Activated T-cell treated with anti-CD3 and anti-CD28 coated beads for 24 hours (primary cell): ENCODE measurements around the gene E2F4.

Experiments used
- DNase-seq: peaks from one replicate; pipeline ENCODE4 v3.0.0-alpha.2; 2020; ENCODE audit warnings: low read depth

Gene E2F4

GRCh38 chr16:67235816-67236562, 44.0 kb downstream of the E2F4 start:
- no peak for DNase-seq

GRCh38 chr16:67236563-67237395, 44.8 kb downstream of the E2F4 start:
- DNase-seq, result peak; percentile 69

DNA sequence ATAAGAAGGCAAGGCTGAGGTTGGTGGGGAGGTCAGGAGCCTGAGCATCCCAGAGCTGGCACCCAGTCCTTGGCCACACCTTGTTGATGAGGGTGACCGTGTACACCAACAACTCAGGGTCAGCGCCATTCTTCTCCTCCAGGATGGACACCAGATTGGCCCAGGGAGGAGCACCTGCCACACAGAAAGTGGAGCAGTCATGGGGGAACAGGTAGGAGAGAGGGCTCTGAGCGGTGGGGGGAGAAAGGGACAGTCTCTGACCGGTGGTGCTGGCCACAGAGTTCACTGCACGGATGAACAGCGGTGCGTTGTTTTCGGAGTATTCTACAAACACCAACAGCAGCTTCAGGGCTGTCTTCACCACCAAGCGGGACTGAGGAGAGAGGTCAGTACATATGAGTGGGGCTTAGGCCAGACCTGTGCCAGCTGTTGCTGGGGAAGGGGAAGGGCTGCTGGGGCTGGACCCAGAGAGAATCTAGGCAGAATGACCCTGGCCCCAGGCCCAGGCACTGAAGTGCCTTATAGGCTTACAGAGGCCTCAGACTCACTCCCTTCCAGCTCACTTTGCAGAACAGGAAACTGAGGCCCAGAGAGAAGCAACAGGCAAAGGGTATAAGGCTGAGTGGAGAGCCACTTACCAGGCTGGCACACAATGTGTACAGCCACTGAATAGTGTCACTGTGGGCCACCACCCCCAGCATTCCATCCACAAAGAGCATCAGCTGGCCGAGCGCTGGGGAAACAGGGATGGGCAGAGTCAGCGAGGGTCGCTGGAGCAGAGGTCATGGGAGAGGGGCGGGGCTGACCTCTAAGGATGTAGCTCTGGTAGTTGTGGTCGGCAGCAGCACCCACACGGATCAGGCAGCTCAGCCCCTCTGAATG, 45.7 kb downstream of the E2F4 start:
- no peak for DNase-seq

DNA sequence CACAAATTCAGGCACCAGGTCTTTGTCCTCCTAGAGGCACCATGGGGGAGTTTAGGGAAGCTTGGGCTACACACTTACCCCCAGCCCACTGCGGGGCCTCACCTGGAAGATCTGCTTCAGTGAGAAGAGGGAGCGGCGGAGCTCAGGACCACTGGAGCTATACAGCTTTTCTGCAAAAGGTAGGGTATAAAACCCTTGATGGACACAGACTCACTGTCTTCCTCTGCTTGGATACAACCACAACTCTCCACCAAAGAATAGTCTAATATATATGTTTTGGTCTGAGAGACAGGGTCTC, 46.3 kb downstream of the E2F4 start:
- no peak for DNase-seq

GRCh38 chr16:67238806-67239470, 47.0 kb downstream of the E2F4 start:
- no peak for DNase-seq

- DNase-seq, result no peak
Measured at GRCh38 chr16:67240506-67240905, 48.6 kb downstream of the E2F4 start.

DNA sequence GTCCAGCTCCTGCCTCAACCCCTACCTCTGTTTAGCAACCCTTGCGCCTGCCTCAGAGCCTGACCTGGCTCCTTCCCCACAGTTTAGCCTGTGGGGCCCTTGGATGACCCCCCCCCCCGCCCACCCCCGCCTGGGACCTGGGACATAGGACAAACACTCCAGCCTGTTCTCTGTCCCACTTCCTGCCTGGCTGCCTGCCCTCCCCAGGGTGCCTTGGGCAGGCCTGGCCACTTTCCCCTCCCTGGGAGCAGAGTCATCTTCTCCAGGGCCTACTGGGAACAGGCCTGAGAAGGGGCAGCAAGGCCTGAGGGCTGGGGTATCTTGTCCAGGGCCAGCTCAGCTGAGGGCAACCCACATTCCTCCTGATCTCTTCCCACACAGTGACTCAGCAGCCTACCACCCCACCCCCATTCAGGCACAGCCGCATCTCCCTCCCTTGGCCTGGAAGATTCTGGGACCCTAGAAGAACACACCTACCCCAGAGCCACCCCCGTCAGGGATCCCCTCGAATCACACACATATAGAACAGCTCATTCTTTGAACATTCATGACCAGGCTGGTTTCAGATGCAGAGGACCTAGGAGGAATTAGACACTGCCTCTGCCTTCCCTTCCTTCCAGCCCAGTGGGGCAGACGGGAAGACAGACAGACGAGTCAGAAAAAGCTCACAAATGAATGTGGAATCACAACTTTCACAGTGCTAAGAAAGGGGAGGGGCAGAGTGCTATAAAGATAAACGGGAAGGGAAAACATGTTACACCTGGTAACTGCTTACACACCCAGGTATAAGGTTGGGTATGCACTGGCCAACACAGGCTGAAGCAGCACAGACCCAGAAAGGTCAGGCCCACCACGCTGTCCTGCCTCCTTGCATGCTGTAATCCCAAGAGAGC, 49.3 kb downstream of the E2F4 start:
- no peak for DNase-seq

DNA sequence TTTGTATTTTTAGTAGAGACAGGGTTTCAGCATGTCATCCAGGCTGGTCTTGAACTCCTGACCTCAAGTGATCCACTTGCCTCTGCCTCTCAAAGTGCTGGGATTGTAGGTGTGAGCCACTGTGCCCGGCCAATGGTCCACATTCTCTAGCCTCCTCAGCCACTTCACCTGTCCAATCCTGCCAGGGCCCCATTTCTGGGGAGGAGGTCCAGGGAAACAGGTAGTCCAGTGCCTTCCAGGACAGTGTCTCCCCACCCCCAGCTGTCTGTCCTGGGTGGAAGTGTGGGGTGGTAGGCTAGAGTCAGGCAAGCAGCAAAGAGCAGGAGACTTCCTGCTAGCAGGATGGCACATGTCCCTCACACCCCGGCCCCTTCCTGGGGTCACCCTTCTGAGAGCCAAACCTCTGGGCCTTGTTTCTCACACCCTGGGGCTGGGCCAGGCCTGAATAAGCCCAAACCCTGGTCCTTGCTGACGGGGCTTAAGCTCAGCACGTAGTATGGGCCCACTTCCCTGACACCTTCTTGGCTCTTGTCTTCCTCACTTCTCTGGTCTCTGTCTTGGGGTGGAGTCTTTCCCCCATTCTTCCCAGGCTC, 50.3 kb downstream of the E2F4 start:
- no peak for DNase-seq

DNA sequence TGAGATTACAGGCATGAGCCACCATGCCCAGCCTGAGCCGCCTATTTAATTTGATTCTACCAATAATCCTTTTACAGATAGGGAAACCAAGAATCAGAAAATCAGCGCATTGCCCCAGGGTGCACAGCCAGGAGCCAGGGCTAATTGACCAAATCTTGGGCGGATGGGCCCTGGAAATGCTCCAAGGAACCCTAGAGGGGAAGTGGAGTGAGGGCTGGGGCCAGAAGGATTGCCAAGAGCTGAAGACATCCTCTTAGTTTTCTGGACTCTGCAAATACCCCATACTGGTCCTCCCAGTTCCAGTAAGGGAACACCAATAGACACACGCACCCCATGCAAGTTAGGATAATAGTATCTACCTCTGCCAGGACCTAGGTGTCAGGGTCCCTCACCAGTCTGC, 51.5 kb downstream of the E2F4 start:
- DNase-seq, result no peak

GRCh38 chr16:67244387-67245185, 52.6 kb downstream of the E2F4 start:
- peak; percentile 74 for DNase-seq

DNA sequence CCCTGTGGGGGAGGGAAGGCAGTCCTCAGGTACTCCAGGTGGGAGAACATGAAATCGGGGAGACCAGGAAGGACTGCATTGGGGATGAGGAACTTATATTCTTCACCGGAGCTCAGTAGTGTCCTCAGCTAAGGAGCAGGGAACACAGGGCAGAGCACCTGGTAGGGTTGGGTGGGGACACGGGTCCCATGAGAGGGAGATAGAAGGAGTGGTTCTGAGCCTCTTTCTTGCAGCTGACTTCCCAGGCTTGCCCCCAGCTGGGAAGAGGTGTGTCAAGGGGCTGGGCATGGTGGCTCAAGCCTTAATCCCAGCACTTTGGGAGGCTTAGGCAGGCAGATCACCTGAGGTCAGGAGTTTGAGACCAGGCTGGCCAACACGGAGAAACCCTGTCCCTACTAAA, 53.2 kb downstream of the E2F4 start:
- no peak for DNase-seq

GRCh38 chr16:67245674-67246080, 53.7 kb downstream of the E2F4 start:
- DNase-seq, result no peak

DNA sequence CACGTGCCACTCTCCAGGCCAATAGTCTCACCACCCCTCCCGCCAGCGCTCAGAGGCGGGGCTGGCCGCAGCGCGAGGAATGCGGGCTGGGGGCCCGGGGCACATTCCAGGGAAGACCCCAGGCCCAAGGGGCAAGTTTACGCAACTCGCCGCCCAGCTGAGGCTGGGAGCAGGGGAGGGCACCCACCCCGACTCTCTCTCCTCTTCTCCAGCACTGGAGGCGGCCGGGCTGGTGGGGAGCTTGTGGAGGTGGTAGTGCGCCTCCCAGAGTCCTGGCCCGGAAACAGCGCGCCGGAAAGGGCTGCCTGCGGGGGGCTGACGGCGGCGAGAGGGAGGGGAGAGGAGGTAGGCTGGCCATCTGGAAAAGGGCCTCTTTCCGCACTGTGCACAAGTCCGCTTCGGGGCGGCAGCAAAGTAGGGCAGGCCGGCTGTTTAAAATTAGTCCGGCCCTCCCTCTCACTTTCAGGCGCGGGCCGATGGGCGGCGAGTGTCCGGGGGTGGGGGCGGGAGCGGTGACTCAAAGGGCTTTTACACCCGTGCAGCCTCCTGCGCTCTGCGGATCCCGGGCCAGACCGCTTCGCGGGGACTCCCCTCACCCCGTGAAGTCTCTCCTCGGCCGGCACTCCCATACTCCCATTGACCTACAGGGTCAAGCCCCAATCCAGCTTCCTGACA, 54.3 kb downstream of the E2F4 start:
- no peak for DNase-seq

DNA sequence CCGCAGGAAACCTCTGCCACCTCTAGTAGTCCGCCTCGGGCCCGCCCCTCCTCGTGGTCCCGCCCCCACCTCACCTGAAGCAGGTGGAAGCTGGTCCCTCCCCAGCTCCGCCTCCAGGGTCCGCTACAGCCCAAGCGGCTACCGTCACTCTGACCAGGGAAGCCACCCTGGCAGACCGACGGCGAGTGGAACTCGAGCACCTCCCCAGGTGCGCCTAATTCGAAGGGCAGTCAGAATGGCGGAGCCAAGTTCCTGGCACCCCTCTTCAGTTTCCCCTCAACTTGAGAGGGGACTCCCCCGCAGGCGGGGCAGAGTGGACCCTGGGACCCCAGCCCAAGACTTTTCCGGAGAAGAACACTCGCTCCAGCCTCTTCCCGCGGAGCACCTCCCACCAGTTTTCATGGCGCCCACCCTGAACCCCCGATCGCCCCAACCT, 54.8 kb downstream of the E2F4 start:
- DNase-seq, result no peak

DNA sequence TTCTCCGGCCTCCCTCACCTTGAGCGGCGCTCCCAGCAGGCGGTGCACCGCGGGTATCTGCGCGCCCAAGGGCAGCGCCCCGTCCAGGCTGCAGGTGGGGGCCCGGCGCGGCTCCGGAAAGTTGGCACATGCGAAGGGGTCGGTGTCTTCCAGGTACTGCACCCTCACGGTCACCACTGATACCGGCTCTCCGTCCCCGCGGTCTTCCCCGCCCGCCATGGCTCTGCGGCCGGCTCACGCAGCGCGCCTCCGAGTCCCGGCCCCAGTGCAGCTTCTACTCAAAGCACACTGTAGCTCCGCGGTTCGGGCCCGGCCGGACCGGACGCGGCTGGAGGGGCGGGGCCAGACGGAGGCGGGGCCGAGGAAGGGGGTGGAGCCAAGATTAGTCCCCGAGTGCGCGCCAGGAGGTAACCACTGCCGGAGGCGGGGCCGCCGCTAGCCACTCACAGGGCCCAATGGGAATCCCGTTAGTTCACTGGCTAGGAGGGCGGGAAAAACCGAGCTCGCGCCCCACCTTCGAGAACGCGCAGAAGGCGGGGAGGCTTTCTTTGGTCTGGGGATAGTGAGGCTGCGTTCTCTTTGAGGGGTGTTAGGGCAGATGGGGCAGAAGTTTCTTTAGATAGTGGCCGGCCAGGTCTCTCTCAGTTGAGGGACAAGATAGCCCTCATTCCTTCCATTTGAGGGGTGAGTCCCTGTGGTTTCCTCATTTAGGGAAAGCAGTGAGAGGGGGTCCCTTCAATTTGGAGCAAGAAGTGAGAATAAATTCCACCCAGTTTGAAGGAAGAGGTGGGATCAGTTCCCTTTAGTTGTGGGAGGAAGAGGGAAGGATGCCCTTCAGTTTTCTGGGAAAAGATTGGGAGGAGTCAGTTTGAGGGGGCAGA, 55.5 kb downstream of the E2F4 start, which contains the start of gene FHOD1:
Gene FHOD1 (minus strand): TSS at position 290 of the 881 bp plus-strand sequence. CDS start 71 bp downstream, at position 219.
- peak; percentile 97 for DNase-seq

- no peak for DNase-seq
Measured at GRCh38 chr16:67248073-67248400, 56.1 kb downstream of the E2F4 start.
